HG02840 (cell line): ENCODE measurements around the gene DHX30.
"Not testable (repeated sequence)": the region's sequence is repeated elsewhere in the genome, so short reads cannot be mapped to it uniquely, and the experiment has no call there.

Experiments
- ATAC-seq: cut with Tn5 transposase; IDR thresholded peaks from one replicate; pipeline ENCODE4 v1.9.1; 2021; ENCODE audit warnings: mild to moderate bottlenecking, moderate library complexity, moderate number of reproducible peaks; ENCODE audit not compliant: unreplicated experiment, low FRiP score

DHX30 gene, protein sequence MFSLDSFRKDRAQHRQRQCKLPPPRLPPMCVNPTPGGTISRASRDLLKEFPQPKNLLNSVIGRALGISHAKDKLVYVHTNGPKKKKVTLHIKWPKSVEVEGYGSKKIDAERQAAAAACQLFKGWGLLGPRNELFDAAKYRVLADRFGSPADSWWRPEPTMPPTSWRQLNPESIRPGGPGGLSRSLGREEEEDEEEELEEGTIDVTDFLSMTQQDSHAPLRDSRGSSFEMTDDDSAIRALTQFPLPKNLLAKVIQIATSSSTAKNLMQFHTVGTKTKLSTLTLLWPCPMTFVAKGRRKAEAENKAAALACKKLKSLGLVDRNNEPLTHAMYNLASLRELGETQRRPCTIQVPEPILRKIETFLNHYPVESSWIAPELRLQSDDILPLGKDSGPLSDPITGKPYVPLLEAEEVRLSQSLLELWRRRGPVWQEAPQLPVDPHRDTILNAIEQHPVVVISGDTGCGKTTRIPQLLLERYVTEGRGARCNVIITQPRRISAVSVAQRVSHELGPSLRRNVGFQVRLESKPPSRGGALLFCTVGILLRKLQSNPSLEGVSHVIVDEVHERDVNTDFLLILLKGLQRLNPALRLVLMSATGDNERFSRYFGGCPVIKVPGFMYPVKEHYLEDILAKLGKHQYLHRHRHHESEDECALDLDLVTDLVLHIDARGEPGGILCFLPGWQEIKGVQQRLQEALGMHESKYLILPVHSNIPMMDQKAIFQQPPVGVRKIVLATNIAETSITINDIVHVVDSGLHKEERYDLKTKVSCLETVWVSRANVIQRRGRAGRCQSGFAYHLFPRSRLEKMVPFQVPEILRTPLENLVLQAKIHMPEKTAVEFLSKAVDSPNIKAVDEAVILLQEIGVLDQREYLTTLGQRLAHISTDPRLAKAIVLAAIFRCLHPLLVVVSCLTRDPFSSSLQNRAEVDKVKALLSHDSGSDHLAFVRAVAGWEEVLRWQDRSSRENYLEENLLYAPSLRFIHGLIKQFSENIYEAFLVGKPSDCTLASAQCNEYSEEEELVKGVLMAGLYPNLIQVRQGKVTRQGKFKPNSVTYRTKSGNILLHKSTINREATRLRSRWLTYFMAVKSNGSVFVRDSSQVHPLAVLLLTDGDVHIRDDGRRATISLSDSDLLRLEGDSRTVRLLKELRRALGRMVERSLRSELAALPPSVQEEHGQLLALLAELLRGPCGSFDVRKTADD

DNA sequence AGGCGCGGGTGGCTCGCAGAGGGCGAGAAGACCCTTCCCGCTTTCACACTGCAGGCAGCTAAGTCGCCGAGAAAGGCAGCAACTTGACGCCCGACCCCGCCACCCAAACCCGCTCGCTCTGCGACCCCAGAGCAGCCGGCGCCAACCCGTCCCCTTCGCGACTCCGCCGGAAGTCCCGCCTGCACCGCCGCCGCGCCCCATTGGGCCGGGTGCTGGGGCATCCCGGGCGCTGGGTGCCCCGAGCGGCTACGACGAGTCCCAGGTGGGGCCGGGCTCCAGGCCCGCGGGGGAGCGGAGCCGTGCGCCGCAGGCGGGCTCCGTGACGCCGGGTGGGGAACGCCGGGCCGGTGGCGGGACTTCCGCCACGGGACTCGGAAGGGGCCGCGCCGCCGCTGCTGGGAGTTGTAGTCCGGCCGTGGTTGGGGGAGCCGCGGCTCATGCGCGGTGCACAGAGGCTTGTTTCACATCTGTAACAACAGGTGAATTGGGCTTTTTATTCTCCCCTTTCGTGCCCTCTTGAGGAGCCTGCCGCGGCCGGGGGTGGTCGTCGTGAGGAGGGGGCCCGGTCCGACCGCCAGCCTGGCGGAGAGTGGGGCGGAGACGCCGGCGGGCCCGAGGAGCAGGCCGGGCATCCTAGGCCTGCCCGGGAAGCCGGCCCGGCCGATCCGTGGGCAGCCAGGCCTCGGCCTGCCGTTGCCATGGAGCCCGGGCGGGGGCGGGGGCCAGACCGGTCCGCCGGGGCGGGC, at the start of gene DHX30:
TSS of gene DHX30 (plus strand) at position 405 of the 746 bp plus-strand sequence. CDS start 7,546 bp downstream, outside the sequence.
- peak; percentile 80 for ATAC-seq

DNA sequence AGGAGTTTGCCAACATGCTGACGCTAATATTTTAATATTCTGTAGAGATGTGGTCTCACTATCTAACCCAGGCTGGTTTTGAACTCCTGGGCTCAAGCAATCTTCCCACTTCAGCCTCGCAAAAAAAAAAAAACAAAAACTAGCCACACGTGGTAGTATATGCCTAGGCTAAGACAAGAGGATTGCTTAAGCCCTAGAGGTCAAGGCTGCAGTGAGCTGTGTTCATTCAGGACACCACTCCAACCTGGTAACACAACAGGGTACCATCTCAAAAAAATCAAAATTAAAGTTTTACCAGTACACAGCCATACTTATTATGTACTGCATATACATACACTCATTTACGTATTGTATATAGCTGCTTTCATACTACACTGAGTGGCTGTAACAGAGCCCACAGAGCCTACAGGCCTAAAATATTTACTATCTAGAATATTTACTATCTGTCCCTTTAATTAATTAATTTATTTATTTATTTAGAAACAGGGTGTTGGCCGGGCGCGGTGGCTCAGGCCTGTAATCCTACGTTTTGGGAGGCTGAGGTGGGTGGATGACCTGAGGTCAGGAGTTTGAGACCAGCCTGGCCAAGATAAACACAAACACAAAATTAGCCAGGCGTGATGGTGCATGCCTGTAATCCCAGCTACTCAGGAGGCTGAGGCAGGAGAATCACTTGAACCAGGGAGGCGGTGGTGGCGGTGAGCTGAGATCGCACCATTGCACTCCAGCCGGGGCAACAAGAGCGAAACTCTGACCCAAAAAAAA, 44.5 kb upstream of the DHX30 start:
- ATAC-seq: no peak

DNA sequence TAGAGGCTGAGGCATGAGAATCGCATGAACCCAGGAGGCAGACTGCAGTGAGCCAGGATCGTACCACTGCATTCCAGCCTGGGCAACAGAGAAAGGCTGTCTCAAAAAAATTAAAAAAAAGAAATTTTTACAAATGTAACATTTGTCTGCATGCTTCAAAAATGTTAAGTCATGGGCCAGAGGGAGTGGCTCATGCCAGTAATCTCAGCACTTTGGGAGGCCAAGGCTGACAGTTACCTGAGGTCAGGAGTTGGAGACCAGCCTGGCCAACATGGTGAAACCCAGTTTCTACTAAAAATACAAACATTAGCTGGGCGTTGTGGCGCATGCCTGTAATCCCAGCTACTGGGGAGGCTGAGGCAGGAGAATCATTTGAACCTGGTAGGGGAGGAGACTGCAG, 42.7 kb upstream of the DHX30 start:
- ATAC-seq: not testable (repeated sequence)

DNA sequence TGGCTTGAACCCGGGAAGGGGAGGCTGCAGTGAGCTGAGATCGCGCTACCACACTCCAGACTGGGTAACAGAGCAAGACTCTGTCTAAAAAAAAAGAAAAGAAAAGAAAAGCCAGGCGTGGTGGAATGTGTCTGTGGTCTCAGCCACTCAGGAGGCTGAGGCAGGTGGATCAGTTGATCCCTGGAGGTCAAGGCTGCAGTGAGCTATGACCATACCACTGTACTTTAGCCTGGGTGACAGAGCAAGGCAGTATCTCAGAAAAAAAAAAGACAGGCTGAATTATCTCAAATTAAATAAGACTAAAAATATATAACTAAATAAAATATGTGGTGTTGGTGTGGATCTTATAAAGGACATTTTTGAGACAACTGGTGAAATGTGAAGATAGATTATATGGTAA, 41.9 kb upstream of the DHX30 start:
- no peak for ATAC-seq

DNA sequence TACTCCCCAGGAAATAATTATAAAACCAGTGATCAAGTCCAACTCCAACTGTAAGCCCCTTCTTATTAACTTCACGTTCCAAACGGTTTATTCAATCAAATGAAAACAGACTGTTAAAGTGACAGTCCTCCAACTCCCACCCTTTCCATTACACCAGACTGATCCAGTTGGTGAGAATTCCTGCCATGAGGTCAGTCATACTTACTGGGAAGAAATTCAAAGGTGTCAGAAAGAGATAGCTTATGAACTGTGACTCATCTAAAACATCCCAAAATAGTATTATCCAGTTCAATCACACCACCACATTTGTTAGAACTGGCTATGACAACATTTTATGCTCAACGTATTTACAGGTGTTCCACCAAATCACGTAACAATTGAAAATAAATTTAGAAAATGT, 40.7 kb upstream of the DHX30 start:
- no peak for ATAC-seq

DNA sequence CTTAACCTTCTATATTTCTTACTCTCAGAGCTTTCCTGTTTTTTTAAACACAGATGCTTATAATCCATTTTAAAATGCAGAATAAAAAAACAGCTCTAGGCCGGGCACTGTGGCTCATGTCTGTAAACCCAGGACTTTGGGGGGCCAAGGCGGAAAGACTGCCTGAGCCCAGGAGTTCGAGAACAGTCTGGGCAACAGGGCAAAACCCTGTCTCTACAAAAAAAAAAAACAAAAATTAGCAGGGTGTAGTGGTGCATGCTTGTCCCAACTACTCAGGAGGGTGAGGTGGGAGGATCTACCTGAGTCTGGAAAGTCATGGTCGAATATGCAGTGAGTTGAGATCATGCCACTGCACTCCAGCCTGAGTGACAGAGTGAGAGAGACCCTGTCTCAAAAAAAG, 36.8 kb upstream of the DHX30 start:
- ATAC-seq: no peak

DNA sequence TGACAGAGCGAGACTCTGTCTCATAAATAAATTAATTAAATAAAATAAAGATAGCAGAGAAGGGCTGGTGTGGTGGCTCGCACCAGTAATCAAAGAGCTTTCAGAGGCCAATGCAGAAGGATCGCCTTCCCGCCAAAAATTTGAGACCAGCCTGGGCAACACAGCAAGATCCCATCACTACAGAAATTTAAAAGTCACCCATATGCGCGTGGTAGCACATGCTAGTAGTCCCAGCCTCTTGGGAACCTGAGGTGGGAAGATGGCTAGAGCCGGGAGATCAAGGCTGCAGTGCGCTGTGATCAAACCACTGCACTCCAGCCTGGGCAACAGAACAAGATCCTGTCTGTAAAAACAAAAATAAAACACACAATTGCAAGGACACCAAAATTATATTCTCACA, 30.9 kb upstream of the DHX30 start:
- ATAC-seq: no peak

DNA sequence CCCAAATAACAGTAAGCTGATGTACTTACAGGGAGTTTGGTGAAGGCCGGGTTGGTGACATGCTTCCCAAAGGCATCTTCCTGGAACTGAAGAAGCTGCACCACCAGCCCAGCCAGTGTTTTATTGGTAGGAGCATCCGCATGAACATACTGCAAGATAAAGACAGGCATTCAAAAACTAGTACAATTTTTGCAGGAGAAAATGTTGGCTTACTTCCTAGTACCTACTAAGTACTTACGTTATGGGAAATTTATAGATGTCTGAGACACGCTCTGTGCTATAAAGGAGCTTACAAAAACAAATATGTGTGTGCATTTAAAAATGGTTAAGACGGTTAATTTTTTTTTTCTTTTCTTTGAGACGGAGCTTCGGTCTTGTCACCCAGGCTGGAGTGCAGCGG, 30.1 kb upstream of the DHX30 start:
- no peak for ATAC-seq

DNA sequence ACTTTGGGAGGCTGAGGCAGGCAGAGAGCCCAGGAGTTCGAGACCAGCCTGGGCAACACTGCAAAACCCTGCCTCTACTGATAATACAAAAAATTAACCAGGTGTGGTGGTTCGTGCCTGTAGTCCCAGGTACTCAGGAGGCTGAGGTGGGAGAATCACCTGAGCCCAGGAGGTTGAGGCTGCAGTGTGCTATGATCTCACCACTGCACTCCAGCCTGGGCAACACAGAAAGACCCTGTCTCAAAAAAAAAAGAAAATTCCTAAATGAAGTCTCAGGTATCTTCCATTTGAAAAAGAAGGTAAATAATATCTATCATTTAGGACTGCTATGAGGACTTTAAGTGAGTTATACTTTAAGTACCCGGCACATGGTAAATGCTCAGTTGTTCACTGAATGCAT, 24.2 kb upstream of the DHX30 start:
- no peak for ATAC-seq

DNA sequence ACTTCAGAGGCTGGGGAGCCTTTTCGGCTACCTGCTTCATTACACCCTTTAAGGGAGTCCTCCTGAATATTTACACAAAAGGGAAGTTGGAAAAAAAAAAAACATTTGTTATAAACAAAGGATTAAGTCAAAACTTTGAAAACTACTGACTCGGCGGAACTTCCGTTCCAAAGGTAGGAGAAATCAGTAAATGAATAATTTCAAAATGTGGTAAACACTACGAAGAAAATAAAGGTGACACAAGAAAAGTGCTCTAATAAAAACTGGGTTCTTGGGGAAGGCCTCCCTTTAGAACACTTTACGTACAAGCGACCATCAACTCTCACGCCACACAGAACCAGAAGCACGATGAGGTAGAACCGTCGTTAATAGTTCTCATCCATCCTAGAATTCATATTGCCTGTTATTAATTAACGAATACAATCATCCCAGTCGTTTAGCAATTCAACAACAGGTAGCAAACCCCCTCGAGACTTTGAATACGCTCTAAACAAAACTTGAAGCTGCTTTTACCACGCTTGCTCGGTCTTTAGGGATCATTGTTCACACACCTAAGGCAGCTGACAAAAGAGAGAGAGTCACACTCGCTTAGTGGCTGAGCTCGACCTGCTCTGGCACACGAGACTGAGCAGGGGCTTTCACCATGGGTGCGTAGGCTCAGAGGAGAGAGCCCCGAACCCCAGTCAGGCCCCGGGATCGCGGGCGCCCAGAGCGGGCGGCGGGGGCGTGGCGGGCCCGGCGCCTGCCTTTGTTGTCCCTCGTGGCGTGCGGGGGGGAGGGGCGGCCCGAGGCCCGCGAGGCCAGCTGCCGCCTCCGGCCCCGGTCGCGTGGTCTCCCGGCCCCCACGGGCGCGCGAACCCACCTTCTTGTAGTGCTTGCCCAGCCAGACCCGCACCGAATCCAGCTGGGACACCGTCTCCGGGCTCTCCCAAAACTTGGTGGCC, 21.9 kb upstream of the DHX30 start:
- ATAC-seq: peak; percentile 33

DNA sequence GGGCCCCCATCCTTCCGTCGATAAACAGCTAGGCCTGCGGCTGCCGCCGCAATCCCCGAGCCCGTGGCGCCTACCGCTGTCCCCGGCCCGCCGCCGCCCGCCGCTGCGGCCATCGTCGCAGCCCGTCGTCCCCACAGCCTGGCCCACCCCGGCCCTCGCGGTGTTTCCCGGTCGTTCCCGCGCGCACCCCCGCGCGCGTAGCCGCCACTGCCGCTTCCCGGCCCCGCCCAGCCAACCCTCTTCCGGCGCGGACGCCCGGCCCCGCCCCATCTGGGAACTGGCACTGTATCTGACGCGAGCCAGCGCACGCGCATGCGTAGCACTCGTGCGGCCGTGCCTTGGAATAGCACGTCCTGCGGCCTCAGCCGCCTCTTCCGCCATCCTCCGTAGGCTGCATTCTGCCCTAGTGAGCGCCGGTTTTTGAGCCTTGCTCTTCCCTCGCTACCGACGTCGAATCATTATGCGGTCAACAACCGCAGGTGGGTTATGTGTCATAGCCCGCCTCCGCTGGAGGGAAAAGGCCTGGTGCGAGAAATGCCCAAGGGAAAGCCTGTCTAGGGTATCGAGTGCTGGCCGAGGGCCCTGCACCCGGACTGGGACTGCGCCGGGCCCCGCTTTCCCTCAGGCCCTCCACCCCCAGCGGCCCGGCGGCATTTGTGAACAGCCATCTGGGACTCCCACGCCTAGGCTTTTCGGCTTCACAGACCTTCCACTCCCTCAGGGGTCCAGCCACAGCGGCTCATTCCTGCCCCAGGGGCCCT, 21.1 kb upstream of the DHX30 start, which contains the start of gene SMARCC1:
TSS of gene SMARCC1 (minus strand) at position 209 of the 761 bp plus-strand sequence. CDS start at position 113, 96 bp downstream.
- peak; percentile 84 for ATAC-seq

DNA sequence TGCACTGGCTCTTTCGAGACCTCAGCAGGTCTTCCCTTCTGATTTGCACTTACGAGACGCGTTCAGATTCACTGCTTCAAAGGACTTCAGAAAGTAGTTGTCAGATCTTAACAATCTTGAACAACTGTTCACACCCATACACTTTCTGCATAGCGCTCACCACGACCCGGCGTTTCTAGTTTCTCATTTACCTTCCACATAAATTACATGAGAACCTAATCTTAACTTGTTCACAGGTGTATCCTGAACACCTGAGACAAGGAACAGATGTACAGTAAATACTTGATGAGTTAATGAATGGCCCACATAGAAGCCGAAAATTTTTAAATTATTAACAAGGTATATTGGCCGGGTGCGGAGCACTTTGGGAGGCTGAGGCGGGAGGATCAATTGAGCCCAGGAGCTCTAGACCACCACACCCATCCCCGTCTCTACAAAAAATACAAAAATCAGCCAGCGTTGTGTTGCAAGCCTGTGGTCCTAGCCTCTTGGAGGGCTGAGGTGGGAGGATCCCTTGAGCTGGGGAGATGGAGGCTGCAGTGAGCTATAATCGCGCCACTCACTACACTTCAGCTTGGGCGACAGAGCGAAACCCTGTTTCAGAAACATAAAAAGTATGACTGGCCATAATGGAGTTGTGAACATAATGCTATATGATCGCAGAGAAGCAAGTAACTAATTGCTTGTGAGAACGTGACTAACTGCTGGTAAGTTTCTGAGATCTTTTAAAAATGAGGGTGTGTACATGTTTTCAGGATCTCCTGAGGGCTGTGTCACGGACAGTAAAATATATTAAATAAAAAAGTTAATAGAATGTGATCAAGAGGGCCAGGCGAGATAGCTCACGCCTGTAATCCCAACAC, 20.3 kb upstream of the DHX30 start:
- ATAC-seq: no peak

DNA sequence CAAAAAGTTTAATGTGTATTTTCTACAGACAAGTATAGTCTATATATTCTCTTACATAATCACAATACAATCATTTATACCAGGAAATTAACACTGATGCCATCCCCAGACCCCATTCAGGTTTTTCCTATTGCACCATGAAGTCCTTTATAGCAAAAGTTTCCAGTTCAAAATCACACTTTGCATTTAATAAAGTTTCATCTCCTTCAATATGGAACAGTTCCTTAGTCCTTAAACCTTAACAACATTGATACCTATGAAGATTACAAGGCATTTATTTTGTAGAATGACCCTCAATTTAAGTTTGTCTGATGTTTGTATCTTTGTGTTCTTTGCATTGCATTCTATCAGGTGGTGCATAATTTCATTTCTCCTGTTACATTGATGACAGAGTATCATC, 19.3 kb upstream of the DHX30 start:
- ATAC-seq: no peak

DNA sequence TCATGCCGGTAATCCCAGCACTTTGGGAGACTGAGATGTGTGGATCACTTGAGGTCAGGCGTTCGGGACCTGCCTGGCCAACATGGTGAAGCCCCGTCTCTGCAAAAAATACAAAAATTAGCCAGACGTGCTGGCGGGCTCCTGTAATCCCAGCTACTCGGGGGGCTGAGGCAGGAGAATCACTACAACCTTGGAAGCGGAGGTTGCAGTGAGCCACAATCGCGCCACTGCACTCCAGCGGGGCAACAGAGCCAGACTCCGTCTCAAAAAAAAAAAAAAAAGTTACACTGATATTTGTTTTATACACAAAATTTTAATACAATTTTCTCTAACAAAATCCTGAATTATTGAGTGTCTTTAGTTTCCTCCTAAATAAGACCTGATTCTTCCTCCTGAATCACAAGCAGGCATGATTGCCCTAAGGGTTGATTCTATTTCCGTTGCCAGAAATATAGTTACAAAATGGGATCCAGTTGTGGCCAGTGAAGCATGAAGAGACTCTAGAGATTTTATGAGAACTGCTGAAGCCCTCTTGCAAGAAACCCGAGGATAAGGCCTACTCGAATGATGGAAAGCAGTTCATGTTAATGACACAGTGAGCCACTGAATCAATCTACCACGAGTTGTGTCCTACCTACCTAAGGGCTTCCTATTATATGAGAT, 11.6 kb upstream of the DHX30 start:
- no peak for ATAC-seq

DNA sequence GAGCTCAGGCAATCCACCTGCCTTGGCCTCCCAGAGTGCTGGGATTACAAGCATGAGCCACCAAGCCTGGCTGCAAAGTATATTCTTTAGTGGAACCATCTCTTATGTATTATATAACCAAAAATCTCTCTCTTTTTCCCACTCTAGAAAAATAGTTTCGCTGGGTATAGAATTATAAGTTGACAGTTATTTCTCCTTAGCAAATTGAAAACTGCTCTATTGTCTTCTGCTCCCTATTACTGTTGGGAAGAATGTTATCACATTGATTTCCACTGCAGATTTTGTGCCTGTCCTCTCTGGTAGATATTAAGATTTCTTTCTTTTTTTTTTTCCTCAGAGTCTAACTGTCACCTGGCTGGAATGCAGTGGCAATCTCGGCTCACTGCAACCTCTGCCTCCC, 10.2 kb upstream of the DHX30 start:
- no peak for ATAC-seq

DNA sequence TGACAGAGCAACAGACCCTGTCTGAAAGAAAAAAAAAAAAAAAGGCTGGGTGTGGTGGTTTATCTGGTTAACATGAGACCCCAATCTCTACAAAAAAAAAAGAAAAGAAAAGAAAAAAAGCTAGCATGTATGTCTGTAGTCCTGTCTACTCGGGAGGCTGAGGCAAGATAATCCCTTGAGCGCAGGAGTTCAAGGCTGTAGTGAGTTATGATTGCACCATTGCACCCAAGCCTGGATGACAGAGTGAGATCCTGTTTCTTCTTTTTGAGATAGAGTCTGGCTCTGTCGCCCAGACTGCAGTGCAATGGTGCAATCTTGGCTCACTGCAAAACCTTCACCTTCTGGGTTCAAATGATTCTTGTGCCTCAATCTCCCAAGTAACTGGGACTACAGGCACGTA, 8.4 kb upstream of the DHX30 start:
- ATAC-seq: no peak
